GM12864 (cell line): ENCODE measurements around the gene ADPGK.
"Not testable (repeated sequence)": the region's sequence is repeated elsewhere in the genome, so short reads cannot be mapped to it uniquely, and the experiment has no call there.

Source experiments
- DNase-seq: peaks from one replicate; pipeline ENCODE4 v3.0.0-alpha.2; 2011; ENCODE audit warnings: low read depth
- H3K4me3 ChIP-seq: 2 replicates; pipeline ENCODE4 v1.5.1; 2011; ENCODE audit warnings: mild to moderate bottlenecking, low read depth, low read length, control low read depth
- TF ChIP-seq, protein P1 (sequence below): IDR thresholded peaks from 2 replicates; pipeline ENCODE4 v1.5.1; 2011; ENCODE audit warnings: low read depth, mild to moderate bottlenecking, moderate library complexity, low read length, control low read depth, inconsistent platforms; ENCODE audit errors: missing control alignments

Gene ADPGK

DNA sequence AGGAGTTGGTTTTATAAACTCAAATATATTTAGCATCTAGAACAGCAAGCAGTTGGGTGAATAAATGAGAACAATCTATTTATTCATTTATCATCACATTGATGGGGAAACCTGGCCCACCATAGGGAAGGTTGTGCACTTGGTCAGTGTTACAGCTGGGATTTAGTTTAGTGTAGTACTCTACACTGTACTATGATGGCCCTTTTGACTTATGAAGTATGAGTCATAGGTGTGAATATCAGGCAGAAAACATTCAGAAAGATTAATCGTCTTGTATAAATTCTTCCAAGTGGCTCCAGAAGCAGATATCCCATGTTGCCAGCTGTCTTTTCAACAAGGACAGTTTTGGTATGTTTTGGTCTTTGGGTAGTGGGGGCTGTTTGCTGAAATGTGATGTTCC lies 59.5 kb downstream of the ADPGK start:
- TF ChIP-seq, protein P1, sequence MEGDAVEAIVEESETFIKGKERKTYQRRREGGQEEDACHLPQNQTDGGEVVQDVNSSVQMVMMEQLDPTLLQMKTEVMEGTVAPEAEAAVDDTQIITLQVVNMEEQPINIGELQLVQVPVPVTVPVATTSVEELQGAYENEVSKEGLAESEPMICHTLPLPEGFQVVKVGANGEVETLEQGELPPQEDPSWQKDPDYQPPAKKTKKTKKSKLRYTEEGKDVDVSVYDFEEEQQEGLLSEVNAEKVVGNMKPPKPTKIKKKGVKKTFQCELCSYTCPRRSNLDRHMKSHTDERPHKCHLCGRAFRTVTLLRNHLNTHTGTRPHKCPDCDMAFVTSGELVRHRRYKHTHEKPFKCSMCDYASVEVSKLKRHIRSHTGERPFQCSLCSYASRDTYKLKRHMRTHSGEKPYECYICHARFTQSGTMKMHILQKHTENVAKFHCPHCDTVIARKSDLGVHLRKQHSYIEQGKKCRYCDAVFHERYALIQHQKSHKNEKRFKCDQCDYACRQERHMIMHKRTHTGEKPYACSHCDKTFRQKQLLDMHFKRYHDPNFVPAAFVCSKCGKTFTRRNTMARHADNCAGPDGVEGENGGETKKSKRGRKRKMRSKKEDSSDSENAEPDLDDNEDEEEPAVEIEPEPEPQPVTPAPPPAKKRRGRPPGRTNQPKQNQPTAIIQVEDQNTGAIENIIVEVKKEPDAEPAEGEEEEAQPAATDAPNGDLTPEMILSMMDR = no peak

DNA sequence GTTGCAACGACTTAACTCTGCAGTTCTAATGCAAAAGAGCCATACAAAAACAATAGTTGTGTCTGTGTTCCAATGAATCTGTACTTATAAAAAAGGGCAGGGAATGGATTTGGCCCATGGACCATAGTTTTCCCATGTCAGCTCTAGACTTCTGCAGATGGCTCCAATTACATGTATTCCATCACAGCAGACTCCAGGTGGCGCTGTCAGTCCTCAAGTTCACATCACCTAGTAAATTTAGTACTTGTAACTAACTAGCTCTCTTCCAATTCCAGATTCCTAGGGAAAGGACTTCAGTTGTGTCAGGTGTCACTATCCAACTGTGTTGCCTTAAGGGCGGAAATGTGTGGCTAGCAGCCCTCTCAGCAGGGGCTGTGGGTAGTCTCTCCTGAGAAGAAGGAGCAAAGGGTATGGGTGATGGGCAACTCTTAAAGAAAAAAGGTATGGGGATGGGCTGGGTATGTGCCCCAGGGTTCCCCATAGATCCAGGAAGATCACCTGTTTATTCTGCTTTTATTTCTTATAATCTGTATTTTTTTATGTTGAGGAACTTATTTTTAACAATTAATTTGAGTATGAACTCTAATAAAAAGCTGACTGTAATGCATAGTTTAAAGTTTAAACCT lies 61.4 kb downstream of the ADPGK start:
- TF ChIP-seq, protein P1 = peak; percentile 82
- H3K4me3 ChIP-seq = no peak overlapping the region
- peak; percentile 52 for DNase-seq

More for the DNA sequence above, 59.5 kb downstream of the ADPGK start:
- no peak for DNase-seq
- H3K4me3 ChIP-seq = no peak overlapping the region

DNA sequence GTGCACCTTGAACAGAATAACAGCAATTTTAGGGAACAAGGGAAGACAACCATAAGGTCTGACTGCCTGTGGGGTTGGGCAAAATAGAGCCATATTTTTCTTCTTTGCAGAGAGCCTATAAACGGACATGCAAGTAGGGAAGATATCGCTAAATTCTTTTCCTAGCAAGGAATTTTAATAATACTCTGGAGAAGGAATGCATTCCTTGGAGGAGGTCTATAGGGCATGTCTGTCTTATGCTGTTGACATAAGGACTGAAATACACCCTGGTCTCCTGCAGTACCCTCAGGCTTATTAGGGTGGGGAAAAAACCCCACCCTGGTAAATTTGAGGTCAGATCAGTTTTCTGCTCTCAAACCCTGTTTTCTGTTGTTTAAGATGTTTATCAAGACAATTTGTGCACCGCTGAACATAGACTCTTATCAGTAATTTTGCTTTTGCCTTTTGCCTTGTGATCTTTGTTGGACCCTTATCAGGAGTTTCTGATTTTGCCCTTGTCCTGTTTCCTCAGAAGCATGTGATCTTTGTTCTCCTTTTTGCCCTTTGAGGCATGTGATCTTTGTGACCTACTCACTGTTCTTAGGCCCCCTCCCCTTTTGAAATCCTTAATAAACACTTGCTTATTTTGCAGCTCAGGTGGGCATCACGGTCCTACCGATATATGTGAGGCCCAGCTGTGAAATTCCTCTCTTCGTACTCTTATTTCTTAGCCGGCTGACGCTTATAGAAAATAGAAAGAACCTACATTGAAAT lies 74.8 kb downstream of the ADPGK start:
- DNase-seq, H3K4me3 ChIP-seq: not testable (repeated sequence)

DNA sequence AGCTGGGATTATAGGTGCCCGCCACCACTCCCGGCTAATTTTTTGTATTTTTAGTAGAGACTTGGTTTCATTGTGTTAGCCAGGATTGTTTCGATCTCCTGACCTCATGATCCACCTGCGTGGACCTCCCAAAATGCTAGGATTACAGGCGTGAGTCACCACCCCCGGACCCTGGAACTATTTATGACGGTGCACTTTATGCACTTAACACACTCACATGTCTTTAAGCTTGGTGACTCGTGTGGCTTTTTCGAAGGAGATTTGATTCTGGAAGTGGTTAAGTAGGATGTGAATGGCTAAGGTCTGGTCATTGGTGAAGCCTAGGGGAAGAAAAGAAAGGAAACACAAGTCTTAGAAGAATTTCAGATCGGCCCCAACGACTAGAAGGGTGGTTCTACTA lies 77.3 kb downstream of the ADPGK start:
- TF ChIP-seq, protein P1 = no peak
- no peak for DNase-seq
- no peak overlapping the region for H3K4me3 ChIP-seq
